ENCODE measurements around the gene TMEM145.

TMEM145 gene

DNA sequence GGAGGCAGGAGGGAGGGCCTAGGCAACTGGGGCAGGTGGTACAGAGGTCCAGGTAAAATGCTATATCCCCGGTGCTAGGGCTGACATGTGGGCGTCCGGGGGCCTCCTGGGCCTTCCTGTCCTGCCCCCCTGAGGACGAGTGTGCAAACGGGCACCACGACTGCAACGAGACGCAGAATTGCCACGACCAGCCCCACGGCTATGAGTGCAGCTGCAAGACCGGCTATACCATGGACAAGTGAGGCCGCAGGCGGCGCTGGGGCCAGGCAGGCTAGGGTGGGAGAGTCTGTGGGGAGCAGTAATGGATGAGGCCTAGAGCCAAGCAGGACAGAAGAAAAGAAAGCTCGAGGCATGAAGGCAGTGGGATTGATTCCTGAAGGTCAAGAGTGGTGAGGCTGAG, 55.7 kb downstream of the TMEM145 start:
- Histone ChIP-seq H3K4me3 (ENCODE audit: low read depth, low read length) (no peak overlapping the region), H3K9me3 (ENCODE audit: control insufficient read depth, insufficient read depth, low read depth, low read length) (peaks cover 5% of the 10 kb centered on the region), H3K27me3 (ENCODE audit: control insufficient read depth, insufficient read depth, low read length) (no peaks in the 10 kb centered on the region), H3K4me1 (ENCODE audit: control insufficient read depth, insufficient read depth, low read length) (peaks cover 19% of the 10 kb centered on the region), H3K27ac (ENCODE audit: low read depth, low read length) (no peak overlapping the region), H3K9ac (ENCODE audit: low read length) (no peak overlapping the region), H3K36me3 (ENCODE audit: control insufficient read depth, insufficient read depth, low read length) (peaks cover 17% of the 10 kb centered on the region)

GRCh38 chr19:42369433-42370067, 56.4 kb downstream of the TMEM145 start:
- H3K27me3 ChIP-seq (ENCODE audit: control insufficient read depth, insufficient read depth, low read length), result no peaks in the 10 kb centered on the region
- H3K4me1 ChIP-seq (ENCODE audit: control insufficient read depth, insufficient read depth, low read length), result peaks cover 19% of the 10 kb centered on the region
- H3K27ac ChIP-seq (ENCODE audit: low read depth, low read length), result no peak overlapping the region
- no peak overlapping the region for H3K4me3 ChIP-seq (ENCODE audit: low read depth, low read length)
- peaks cover 12% of the 10 kb centered on the region for H3K36me3 ChIP-seq (ENCODE audit: control insufficient read depth, insufficient read depth, low read length)
- H3K9ac ChIP-seq (ENCODE audit: low read length), result no peak overlapping the region
- no peaks in the 10 kb centered on the region for H3K9me3 ChIP-seq (ENCODE audit: control insufficient read depth, insufficient read depth, low read depth, low read length)

DNA sequence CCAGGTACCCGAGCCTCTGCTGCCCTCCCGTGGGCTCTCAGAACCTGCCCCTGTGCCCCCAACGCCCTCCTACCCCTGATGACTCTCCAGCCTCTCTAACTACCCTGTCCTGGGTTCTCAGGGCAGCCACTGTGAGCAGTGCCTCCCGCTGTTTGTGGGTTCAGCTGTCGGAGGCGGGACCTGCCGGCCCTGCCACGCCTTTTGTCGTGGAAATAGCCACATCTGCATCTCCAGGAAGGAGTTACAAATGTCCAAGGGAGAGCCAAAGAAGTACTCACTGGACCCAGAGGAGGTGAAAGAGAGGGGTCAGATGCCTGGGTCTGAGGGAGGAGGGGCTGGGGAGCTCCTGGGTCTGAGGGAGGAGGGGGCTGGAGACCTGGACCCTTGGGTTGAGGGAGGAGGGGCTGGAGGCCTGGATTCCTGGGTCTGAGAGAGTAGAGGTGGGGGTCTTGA, 57.0 kb downstream of the TMEM145 start:
- H3K4me3 ChIP-seq (ENCODE audit: low read depth, low read length), result no peak overlapping the region
- no peaks in the 10 kb centered on the region for H3K9me3 ChIP-seq (ENCODE audit: control insufficient read depth, insufficient read depth, low read depth, low read length)
- no peak overlapping the region for H3K9ac ChIP-seq (ENCODE audit: low read length)
- peaks cover 17% of the 10 kb centered on the region for H3K36me3 ChIP-seq (ENCODE audit: control insufficient read depth, insufficient read depth, low read length)
- peaks cover 19% of the 10 kb centered on the region for H3K4me1 ChIP-seq (ENCODE audit: control insufficient read depth, insufficient read depth, low read length)
- no peaks in the 10 kb centered on the region for H3K27me3 ChIP-seq (ENCODE audit: control insufficient read depth, insufficient read depth, low read length)
- no peak overlapping the region for H3K27ac ChIP-seq (ENCODE audit: low read depth, low read length)

- Histone ChIP-seq H3K27ac (ENCODE audit: low read depth, low read length) (no peak overlapping the region), H3K9ac (ENCODE audit: low read length) (peak overlapping the region; percentile 12)
These were observed 57.6 kb downstream of the TMEM145 start for GRCh38 chr19:42370626-42371175.

More at GRCh38 chr19:42370626-42371175, 57.6 kb downstream of the TMEM145 start:
- H3K36me3 ChIP-seq (ENCODE audit: control insufficient read depth, insufficient read depth, low read length), result peaks cover 22% of the 10 kb centered on the region
- peaks cover 19% of the 10 kb centered on the region for H3K4me1 ChIP-seq (ENCODE audit: control insufficient read depth, insufficient read depth, low read length)
- no peaks in the 10 kb centered on the region for H3K9me3 ChIP-seq (ENCODE audit: control insufficient read depth, insufficient read depth, low read depth, low read length)
- H3K27me3 ChIP-seq (ENCODE audit: control insufficient read depth, insufficient read depth, low read length), result no peaks in the 10 kb centered on the region
- no peak overlapping the region for H3K4me3 ChIP-seq (ENCODE audit: low read depth, low read length)
